HepG2 (cell line): Measurements from ENCODE around the gene IRGQ. TPM values are rescaled to one million over a fixed set of nuclear protein-coding genes. Genes with fewer than 3 reads are reported as not detected.
A peak's percentile ranks its signal among the peaks of the same experiment; 100 is the strongest.

Source experiments
- ATAC-seq: fragments of 200-7000 bp; cut with Tn5 transposase; 3 replicates; pipeline ENCODE4 v1.9.1; 2020; ENCODE audit warnings: mild to moderate bottlenecking, moderate library complexity
- BruUV-seq: library from RNA; stranded (reverse); fragments of 400-500 nt; replicated peaks from 2 replicates; lab custom pipeline; 2021; lab: Mats Ljungman, UMichigan
- CTCF ChIA-PET: fragments of 300-600 bp; formaldehyde crosslinking; extraction: SDS; loops from one replicate; lab custom pipeline; 2021; ENCODE audit warnings: low total read pairs, inconsistent platforms, low intra/inter-chr PET ratio; lab: Yijun Ruan, JAX
- POLR2A ChIA-PET: fragments of 350-600 bp; sonication (Branson Sonifier 250); formaldehyde crosslinking; loops from one replicate; lab custom pipeline; 2020; ENCODE audit warnings: antibody characterized with exemption, inconsistent platforms; lab: Yijun Ruan, JAX
- DNase-seq: peaks from one replicate; pipeline ENCODE4 v3.0.0-alpha.2; 2015; ENCODE audit warnings: low spot score
- FAIRE-seq: peaks from 3 replicates; lab custom pipeline; 2011; peaks lifted over from hg19 to GRCh38; lab: Jason Lieb, UNC
- H2AFZ ChIP-seq: one replicate; pipeline ENCODE4 v1.6.1; 2011; ENCODE audit warnings: low read length, inconsistent platforms
- H3K27ac ChIP-seq: fragments of 300-600 bp; 3 replicates; pipeline ENCODE4 v1.8.0; 2011; ENCODE audit warnings: mixed run types, mild to moderate bottlenecking, mixed read lengths, low read length, inconsistent platforms; ENCODE audit not compliant: insufficient read depth; ENCODE audit errors: extremely low read length
- H3K27me3 ChIP-seq, 2 experiments: fragments of 200-600 bp in 1 of 2; 2 replicates in 1 of 2; 3 replicates in 1 of 2; pipeline versions ENCODE4 v1.6.0 to v1.8.0; 2011; ENCODE audit warnings: low read length in 2 of 2, mild to moderate bottlenecking in 2 of 2, moderate library complexity in 2 of 2, inconsistent platforms in 1 of 2; ENCODE audit not compliant: insufficient read depth in 2 of 2, control insufficient read depth in 1 of 2
- H3K36me3 ChIP-seq, 2 experiments: fragments of 200-600 bp in 1 of 2; replicated peaks in 1 of 2; 2 replicates in 1 of 2; 3 replicates in 1 of 2; pipeline versions ENCODE4 v1.5.1 to v1.8.0; 2011; ENCODE audit warnings: low read length in 2 of 2, inconsistent platforms in 1 of 2; ENCODE audit not compliant: insufficient read depth in 2 of 2, control insufficient read depth in 1 of 2
- H3K4me1 ChIP-seq: 2 replicates; pipeline ENCODE4 v1.5.1; 2012; ENCODE audit warnings: low read length, inconsistent platforms; ENCODE audit not compliant: insufficient read depth
- H3K4me2 ChIP-seq: 2 replicates; pipeline ENCODE4 v1.6.0; 2011; ENCODE audit warnings: low read depth, low read length, inconsistent platforms
- H3K4me3 ChIP-seq, 3 experiments: fragments of 200-600 bp in 1 of 3; sonication (generic), shearing (Covaris generic) in 1 of 3; replicated peaks in 1 of 3; 2 replicates each; pipeline ENCODE4 v1.5.1; 2011 to 2016; ENCODE audit warnings: low read length in 3 of 3, inconsistent platforms in 2 of 3, low read depth in 2 of 3, mild to moderate bottlenecking in 2 of 3, control low read depth in 1 of 3, mixed read lengths in 1 of 3; ENCODE audit not compliant: insufficient read depth in 1 of 3
- H3K79me2 ChIP-seq: one replicate; pipeline ENCODE4 v1.6.1; 2011; ENCODE audit warnings: low read length, inconsistent platforms; ENCODE audit not compliant: insufficient read depth
- H3K9ac ChIP-seq: 2 replicates; pipeline ENCODE4 v1.6.0; 2011; ENCODE audit warnings: mild to moderate bottlenecking, low read depth, low read length, inconsistent platforms; ENCODE audit not compliant: insufficient read depth
- H3K9me3 ChIP-seq: 2 replicates; pipeline ENCODE4 v1.5.1; 2012; ENCODE audit warnings: mild to moderate bottlenecking, low read length
- H4K20me1 ChIP-seq: 2 replicates; pipeline ENCODE4 v1.6.0; 2011; ENCODE audit warnings: inconsistent platforms, mild to moderate bottlenecking, low read length, moderate library complexity; ENCODE audit not compliant: insufficient read depth
- HIC2 ChIP-seq: sonication (generic); formaldehyde crosslinking; IDR thresholded peaks from 2 replicates; pipeline ENCODE4 v1.9.0; 2022; ENCODE audit warnings: low read depth, missing genetic modification reagents
- NFYB ChIP-seq: sonication (generic); formaldehyde crosslinking; IDR thresholded peaks from 2 replicates; pipeline ENCODE4 v1.4.0; 2020; ENCODE audit warnings: missing genetic modification reagents
- NFYC ChIP-seq: IDR thresholded peaks from 2 replicates; pipeline ENCODE4 v1.6.1; 2016; ENCODE audit warnings: missing genetic modification reagents, missing compliant biosample characterization
- SKI ChIP-seq: fragments of 450-650 bp; IDR thresholded peaks from one replicate; pipeline ENCODE4 v1.6.1; 2018; ENCODE audit warnings: mild to moderate bottlenecking; ENCODE audit not compliant: partially characterized antibody
- STAT5B ChIP-seq: sonication (generic); formaldehyde crosslinking; IDR thresholded peaks from 2 replicates; pipeline ENCODE4 v1.4.0; 2020; ENCODE audit warnings: missing genetic modification reagents
- U2AF1 ChIP-seq: fragments of 200-400 bp; formaldehyde crosslinking; optimal IDR thresholded peaks from 2 replicates; pipeline ENCODE3; 2017; ENCODE audit warnings: mild to moderate bottlenecking, low read depth, low read length
- ZNF280D ChIP-seq: sonication (generic); formaldehyde crosslinking; IDR thresholded peaks from 2 replicates; pipeline ENCODE4 v1.5.1; 2020; ENCODE audit warnings: mild to moderate bottlenecking, missing genetic modification reagents
- ZNF407 ChIP-seq: sonication (generic); formaldehyde crosslinking; IDR thresholded peaks from one replicate; pipeline ENCODE4 v1.5.1; 2020; ENCODE audit warnings: mild to moderate bottlenecking, missing genetic modification reagents; ENCODE audit errors: not compliant biosample characterization
- ZNF773 ChIP-seq: sonication (generic); formaldehyde crosslinking; IDR thresholded peaks from 2 replicates; pipeline ENCODE4 v1.4.0; 2020; ENCODE audit warnings: missing genetic modification reagents, borderline replicate concordance
- WGBS: methylation state at CpG from one replicate; pipeline ENCODE4 v1.1.6; 2017; ENCODE audit warnings: low lambda C conversion rate; 5-methylcytosine and 5-hydroxymethylcytosine counted together
- in situ Hi-C: cut with HindIII; loops from 2 replicates; pipeline ENCODE4 v1.10.0; 2017; ENCODE audit warnings: low pct_unique_long_range_greater_than_20kb; ENCODE audit not compliant: extremely low pct_ligation_motif_present
- intact Hi-C: fragments of 100-400 bp; cut with micrococcal nuclease; formaldehyde crosslinking; loops from one replicate; pipeline ENCODE4 v1.10.0; 2022; ENCODE audit not compliant: unreplicated experiment
- polyA plus RNA-seq, 8 experiments: library from polyadenylated mRNA; depleted of rRNA in 3 of 8; stranded (reverse) in 7 of 8; unstranded in 1 of 8; fragments of >200 nt; fragmentation: Illumina TruSeq in 4 of 8; extraction: Trizol in 4 of 8; gene quantifications; 2 replicates each; pipeline versions ENCODE4 v1.2.1 to v1.2.3, GENCODE V29; 2011 to 2016; ENCODE audit warnings: low read depth in 4 of 8, missing spikeins in 1 of 8, mixed read lengths in 1 of 8; ENCODE audit not compliant: insufficient read depth in 1 of 8
- total RNA-seq, 5 experiments: library from RNA; depleted of rRNA; stranded (reverse); fragments of >200 nt; fragmentation: Illumina TruSeq; extraction: Trizol; gene quantifications; 2 replicates each; pipeline ENCODE4 v1.2.3, GENCODE V29; 2016; ENCODE audit warnings: low read depth in 1 of 5

The IRGQ gene
- total and polyA plus RNA-seq, 2 of the 13 experiments (the other 11 are each of a cell fraction or from before 2014, with no cell fraction given), result 11.6 to 12.4 TPM

GRCh38 chr19:43631491-43631890 lies 35.6 kb upstream of the IRGQ start (continued):
- no peak for TF ChIP-seq ZNF280D (CRISPR knock-in tag)

- ChIA-PET CTCF (no interaction called here), POLR2A (no interaction called here)
- Histone ChIP-seq H2AFZ (no peak overlapping the region), H3K4me3 (no peak overlapping the region), H3K4me1 (peaks cover 8% of the 10 kb centered on the region), H3K27ac (no peak overlapping the region), H3K4me2 (no peak overlapping the region), H3K9me3 (no peaks in the 10 kb centered on the region), H3K36me3 (no peaks in the 10 kb centered on the region; a peak in 1 of 5 replicates), H3K27me3 (no peaks in the 10 kb centered on the region), H4K20me1 (no peaks in the 10 kb centered on the region), H3K9ac (no peak overlapping the region), H3K79me2 (no peaks in the 10 kb centered on the region)
- no peak for FAIRE-seq
- no peak for DNase-seq
- WGBS, result 100% methylated on average over 1 of the region's 3 CpGs
- ATAC-seq, result no peak
- intact Hi-C loops, result no loop called here
- no TSS peak for BruUV-seq
- in situ Hi-C loops, result no loop called here
- TF ChIP-seq HIC2, result no peak
- TF ChIP-seq NFYB (CRISPR knock-in tag), result peak; percentile 69
- TF ChIP-seq STAT5B (CRISPR knock-in tag), result no peak
- no peak for TF ChIP-seq ZNF407 (CRISPR knock-in tag)
- no peak for TF ChIP-seq SKI
- no peak for TF ChIP-seq ZNF773
- no peak for TF ChIP-seq U2AF1
- peak; percentile 34; the same call in 1 of the 2 replicates for TF ChIP-seq NFYC (CRISPR knock-in tag)
Measured at GRCh38 chr19:43628646-43629326, 32.9 kb upstream of the IRGQ start.
